SK-MEL-5 (cell line): Measurements from ENCODE around the gene PTX4. TPM values are rescaled to one million over a fixed set of nuclear protein-coding genes. Genes with fewer than 3 reads are reported as not detected.
A peak's percentile ranks its signal among the peaks of the same experiment; 100 is the strongest.
"Not testable (repeated sequence)": the region's sequence is repeated elsewhere in the genome, so short reads cannot be mapped to it uniquely, and the experiment has no call there.

Experiments
- DNase-seq: peaks from one replicate; pipeline ENCODE4 v3.0.0-alpha.2; 2016; ENCODE audit warnings: low read depth, low spot score
- in situ Hi-C: cut with HindIII; loops from 2 replicates; pipeline ENCODE4 v1.10.0; 2016; ENCODE audit warnings: low sequenced_read_pairs, high pct_unique_total_duplicates, low pct_unique_long_range_greater_than_20kb
- total RNA-seq: library from RNA; depleted of rRNA; stranded (reverse); fragments of >200 nt; shearing (Covaris generic); gene quantifications from 2 replicates; pipeline ENCODE4 v1.2.3, GENCODE V29; 2014

Gene PTX4
- total RNA-seq, 1 experiment from 2014 or later: not detected

DNA sequence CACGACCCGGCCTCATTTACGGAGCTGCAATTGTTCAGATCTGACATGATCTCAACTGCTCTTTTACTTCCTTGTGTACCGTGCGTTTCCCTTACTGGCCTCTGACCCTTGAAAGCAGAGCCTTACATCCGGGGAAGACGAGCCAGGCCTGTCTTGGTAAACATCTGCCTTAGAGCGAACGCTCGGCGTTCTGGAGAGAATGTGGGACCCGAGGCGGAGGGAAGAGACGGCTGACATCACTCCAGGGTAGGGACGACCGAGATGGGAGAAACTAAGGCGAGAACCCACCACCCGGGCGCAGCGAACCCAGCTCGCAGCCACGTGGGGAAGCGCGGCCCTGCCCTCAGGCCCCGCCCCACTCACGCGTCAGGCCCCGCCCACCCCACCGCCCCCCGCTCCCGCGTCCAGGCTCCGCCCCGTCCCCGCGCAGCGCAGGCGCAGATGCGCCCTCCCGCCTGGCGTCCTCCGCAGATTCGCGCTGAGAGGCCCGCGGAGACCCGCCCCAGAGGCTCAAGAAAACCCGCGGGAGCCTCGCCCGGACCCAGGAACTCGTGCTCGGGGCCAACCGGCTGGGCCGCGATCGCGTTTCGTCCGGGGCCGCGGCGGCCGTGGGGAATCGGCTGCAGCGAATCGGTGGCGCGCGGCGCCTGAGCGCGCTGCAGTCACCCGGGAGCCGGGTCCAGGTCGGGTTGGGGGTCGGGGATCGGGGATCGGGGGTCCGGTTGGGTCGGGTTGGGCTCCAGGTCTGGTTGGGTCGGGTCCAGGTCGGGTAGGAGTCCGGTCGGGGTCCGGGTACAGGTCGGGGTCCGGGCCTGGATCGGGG is 4.4 kb upstream of the PTX4 start, which contains the start of gene TELO2:
TSS of gene TELO2 (plus strand) at position 438 of the 823 bp plus-strand sequence. CDS start 922 bp downstream, outside the sequence.
- in situ Hi-C loops: no loop called here
- peak; percentile 65 for DNase-seq

DNA sequence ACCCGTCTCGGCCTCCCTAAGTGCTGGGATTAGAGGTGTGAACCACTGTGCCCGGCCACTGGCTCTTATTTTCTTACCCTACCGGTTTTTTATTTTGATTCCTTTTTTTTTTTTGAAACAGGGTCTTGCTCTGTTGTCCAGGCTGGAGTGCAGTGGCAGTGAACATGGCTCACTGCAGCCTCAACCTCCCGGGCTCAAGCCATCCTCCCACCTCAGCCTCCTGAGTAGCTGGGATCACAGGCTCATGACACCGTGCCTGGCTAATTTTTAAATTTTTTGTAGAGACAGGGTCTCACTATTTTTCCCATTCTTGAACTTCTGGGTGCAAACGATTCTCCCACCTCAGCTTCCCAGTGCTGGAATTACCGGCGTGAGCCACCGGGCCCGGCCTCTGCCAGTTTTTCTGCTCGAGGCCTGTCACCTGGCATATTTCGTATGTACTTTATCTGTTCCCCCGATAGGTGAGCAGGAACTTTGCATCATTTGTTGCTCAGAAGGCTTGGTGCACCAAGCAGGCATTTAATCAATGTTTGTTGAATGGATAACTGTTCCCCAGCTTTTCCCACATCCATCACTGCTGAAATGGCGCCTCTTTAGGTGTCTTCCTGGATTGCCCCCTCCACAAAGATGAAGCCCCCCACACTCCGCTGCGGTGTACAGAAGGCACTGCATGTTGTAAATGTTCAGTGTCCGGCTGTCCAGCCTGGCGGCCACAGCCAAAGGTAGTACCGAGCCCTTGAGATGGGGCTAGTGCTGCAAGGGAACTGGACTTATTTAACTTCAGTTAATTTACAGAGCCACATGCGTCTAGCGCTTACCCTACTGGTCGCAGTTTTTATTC is 3.6 kb upstream of the PTX4 start:
- no peak for DNase-seq
- in situ Hi-C loops: no loop called here

DNA sequence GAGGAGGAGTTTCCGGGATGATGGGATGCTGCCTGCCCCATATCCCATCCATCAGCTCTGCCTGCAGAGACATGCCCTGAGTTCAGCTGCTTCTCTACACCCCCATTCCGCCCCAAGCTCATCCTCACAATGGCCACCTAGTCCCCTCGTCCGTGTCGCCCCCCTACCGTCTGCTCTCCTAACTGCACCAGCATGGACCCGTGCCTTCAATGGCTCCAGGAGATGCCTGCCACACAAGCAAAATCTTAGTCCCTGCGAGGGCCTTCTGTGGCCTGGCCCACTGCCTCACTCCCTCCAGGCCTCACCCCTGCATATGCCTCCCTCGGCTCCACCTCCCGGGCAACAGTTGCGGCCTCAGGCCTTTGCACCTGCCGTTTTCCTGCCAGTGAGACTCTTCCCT is 2.6 kb upstream of the PTX4 start:
- in situ Hi-C loops: no loop called here
- DNase-seq: no peak

DNA sequence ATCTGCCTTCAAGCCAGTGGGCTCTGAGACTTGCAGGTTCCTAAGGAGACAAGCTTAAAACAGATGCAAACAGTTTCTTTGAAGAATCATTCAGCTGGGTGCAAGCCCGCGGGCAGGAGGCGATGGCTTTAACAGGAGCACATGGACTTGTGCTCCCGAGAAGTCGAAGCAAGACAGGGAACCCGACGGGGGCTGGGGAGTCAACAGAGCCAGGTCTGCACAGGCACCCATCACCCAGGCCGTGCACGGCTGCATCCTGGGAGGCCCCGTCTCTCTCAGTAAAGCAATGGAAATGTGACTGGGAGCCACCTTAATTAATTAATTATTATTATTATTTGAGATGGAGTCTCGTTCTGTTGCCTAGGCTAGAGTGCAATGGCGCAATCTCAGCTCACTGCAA is 333 bp upstream of the PTX4 start:
- DNase-seq: no peak
- in situ Hi-C loops: no loop called here

DNA sequence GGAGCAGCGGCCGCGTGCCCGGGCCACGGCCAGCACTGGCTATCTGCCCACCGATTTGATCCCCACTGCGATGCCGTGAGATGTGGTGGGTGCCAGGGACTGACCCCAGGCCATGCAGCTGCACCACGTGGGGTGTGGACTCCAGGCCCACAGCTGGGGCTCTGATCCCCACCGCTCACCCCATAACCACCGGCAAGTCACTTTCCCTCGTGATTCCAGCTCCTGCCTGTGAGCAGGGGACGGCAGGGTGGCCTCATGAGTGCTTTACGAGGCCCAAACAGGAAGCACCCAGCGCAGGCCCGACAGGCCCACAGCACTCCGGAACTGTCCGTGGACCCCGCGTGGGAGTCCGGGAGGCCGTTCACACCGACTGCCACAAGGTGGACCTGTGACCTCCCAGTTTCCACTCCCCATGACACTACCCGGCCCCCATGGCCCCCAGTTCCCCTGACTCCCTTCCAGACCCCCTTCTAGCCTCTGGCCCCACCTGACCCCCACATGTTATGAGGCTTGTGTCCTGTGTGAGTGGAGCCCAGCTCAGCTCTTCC is 616 bp downstream of the PTX4 start:
- no peak for DNase-seq
- in situ Hi-C loops: no loop called here

DNA sequence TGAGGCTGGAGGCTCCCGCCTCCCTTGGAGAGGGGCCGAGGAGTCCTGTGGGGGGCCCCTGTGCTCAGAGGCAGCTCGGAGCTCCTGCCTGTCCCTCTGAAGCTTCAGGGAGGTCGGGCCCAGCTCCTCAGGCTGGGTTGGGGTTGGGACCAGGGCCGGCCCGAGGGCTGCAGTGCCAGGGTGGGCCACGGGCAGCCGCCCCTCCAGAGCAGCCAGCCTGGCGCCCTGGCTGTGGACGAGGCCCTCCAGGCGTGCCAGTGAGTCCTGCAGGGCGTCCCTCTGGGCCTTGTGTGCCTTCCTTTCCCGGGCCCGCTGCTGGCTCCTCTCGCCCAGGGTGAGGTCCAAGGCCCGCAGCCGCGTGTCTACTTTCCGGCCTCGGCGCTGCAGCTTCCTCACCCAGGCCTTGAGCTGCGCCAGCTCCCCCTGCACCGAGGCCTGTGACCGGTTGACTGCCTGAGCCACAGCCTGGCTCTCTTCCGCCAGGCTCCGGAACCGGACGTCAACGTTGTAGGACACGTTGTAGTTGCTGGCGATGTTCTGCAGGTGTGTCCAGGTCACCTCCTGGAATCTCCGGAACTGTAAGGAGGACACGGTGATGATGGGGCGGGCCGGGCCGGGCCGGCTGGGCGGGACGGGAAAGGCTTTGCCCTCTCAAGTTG is 1.2 kb downstream of the PTX4 start:
- no peak for DNase-seq
- in situ Hi-C loops: no loop called here

DNA sequence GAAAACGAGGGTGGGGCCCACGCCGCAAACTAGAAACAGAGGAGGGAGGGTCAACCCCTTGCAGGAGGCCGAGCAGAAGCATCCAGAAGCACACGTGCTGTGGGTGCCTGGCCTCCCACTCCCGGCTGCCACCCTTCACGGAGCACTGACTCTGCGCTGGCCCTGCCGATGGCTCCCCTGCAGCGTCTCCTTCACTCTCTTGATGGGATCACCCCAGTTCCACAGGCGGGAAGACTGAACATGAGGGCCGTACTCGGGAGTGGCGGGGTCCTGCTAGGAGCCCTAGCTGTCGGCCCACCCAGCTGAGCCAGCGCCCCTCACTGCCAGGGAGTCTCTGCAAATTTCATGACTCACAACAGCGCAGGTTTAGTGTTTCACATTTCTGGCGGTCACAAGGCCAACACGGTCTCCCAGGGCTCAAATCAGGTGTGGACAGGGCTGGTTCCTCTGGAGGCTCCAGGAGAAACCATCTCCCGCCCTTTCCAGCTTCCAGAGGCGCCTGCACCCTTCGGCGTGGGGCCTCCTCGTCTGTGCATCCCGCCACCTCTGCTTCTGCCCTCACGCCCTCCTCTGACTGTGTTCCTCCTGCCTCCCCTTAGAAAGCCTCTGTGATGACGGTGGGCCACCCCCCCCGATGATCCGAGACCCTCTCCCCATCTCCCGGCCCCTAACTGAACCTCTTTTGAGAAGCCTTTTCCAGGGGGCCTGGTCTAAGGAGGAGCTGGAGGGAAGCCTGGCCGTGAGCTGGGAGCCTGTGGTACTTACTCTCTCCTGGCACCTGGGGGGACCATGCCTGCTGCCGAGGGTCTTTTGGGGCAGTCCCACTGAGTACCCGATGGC is 2.0 kb downstream of the PTX4 start:
- no peak for DNase-seq
- in situ Hi-C loops: no loop called here

DNA sequence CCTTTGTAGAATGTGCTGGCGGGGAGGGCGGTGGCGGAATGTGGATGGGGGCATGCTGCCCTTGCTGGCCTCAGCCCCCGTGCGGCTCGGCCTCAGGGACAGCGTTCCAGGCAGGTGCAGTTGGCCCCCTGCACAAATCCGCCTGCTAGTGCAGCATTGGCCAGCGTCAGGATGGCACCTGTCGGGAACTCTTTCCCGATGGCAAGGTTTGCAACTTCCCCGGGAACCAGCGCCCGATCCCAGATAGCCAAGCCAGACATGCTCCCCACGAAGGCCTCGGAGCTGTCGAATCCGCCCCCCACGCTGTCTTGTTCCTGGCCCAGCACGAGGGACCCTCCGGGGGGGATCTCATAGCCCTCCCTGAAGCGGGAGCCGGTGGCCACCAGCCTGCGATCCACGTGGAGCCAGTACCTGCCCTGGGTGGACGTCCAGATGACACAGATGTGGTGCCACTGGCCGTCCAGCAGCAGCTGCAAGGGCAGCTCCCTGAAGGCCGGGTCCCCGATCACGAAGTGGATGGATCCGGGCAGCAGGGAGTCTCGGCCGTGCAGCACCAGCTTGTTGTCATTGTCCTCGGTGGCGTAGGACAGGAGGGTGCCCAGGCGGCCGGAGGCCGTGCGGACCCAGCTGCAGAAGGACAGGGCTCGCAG is 2.8 kb downstream of the PTX4 start:
- in situ Hi-C loops: no loop called here
- no peak for DNase-seq

DNA sequence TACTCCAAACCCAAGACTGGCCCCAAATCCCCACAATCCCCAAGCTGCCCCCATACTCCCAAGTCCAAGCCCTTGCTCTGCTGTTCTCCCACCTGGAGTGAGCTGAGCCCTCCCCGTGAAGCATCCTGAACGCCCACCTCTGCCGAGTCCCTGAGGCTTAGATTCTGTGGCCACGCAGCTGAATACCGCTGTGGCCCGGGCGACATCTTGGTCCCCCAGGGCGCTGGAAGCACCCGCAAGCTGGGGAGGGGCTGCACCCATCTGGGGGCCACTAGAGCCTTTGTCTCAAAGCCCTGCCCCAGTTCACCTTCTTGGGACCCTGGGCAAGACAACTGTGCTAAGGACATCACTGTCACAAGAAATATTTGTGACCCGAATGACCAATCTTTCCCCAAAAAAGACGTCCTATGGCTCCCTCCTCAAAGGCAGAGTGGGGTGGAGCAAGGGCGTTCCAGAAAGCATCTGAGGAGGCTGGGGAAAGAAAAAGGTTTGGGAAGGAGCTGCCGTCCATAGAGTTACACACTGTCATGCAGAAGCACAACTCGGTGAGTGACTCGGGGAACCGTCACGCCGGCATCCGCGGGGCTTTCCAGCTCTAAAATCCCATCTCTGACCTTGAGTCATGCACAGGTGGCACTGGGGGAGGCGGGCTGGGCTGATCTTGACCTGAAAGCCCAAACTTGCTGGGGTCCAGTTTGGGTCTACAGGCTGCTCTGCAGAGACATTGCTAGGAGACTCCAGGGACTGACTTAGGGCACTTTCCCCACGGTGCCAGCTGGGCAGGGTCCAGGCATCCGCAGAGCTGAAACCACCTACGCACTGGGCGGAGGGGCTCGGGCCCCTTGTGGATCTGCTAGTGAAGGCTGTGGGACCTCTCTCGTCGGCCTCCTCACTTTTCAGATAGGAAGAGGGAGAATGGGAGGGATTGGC is 6.6 kb downstream of the PTX4 start:
- no peak for DNase-seq
- in situ Hi-C loops: no loop called here

DNA sequence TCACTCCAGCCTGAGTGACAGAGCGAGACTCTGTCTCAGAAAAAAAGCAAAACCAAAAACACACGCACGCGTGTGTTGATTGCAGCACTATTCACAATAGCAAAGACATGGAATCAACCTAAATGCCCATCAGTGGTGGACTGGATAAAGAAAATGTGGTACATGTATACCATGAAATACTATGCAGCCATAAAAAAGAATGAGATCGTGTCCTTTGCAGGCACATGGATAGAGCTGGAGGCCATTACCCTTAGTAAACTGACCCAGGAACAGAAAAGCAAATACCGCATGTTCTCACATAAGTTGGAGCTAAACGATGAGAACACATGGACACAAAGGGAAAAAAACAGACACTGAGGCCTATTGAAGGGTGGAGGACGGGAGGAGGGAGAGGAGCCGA is 9.8 kb downstream of the PTX4 start:
- in situ Hi-C loops: not testable (repeated sequence)

DNA sequence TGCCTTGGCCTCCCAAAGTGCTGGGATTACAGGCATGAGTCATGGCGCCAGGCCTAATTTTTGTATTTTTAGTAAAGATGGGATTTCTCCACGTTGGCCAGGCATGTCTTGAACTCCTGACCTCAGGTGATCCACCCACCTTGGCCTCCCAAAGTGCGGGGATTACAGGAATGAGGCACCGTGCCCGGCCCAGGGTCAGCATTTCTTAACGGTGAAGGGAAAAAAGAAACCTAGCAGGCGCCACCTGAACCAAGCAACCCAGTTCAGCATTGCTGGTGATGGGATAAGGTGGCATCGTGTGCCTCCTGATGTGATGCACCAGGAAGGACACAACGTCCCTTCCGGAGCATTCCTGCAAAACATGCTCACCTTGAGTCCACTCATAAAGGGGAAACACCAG is 11.7 kb downstream of the PTX4 start:
- in situ Hi-C loops: no loop called here
- no peak for DNase-seq

More for the DNA sequence above, 9.8 kb downstream of the PTX4 start:
- DNase-seq: not testable (repeated sequence)

DNA sequence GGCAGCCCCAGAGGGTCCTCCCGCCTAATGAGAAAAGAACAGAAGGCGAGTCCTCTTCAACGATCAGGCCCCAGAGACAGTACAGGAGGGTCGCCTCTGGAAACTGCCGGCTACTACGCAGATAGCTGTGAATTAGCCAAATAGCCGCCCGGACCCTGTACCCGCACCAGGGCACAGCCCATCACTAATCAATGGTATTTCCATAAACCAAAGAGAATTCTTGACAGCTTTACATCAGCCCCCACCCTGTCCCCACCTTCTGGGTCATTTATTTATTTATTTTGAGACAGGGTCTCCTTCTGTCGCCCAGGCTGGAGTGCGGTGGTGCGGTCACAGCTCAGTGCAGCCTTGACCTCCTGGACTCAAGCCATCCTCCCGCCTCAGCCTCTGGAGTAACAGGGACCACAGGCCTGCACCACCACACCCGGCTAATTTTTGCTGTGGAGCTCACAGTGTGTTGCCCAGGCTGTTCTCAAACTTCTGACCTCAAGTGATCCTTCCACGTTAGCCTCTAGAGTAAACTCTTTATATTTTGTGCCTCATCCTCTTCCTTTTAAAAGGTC is 13.1 kb downstream of the PTX4 start:
- in situ Hi-C loops: no loop called here

DNA sequence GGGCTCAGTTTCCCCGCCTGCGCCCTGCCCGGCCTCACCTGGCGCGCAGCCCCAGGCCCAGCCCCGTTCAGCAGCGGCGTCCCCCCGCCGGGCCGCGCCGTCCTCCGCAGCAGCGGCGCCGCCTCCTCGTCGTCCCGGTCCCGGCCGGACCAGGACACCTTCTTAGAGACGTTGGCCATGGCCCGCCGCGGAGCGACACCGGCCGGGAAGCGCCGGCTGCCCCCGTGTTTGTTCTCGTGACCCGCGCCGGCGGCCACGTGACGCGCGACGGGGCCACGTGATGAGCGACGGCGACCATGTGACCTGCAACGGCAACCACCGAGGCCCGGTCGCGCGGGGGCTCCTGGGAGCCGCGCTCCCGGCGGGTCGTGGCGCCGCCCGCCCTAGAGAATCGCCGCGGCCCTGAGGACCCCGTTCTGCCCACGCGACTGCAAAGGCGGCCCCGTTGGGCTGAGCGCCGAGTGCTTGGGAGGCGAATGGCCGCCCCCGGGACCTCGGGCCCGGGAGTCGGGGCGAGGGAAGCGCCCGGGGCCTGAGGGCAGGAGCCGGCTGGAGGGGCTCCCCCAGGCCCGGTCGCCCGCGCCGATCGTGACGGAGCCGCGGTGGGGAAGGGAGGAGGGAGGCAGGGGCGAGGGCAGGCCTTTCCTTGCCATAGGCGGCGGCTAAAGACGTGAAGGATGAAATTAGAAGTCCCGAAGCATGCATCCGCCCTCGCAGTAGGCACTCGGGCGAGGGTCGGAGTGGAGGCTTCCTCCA is 13.8 kb downstream of the PTX4 start, which contains the start of gene CLCN7:
TSS of gene CLCN7 (minus strand) at position 233 of the 756 bp plus-strand sequence. CDS start at position 179, 54 bp downstream.
- in situ Hi-C loops: no loop called here
- DNase-seq: peak; percentile 68

More for the DNA sequence above, 13.1 kb downstream of the PTX4 start:
- no peak for DNase-seq

DNA sequence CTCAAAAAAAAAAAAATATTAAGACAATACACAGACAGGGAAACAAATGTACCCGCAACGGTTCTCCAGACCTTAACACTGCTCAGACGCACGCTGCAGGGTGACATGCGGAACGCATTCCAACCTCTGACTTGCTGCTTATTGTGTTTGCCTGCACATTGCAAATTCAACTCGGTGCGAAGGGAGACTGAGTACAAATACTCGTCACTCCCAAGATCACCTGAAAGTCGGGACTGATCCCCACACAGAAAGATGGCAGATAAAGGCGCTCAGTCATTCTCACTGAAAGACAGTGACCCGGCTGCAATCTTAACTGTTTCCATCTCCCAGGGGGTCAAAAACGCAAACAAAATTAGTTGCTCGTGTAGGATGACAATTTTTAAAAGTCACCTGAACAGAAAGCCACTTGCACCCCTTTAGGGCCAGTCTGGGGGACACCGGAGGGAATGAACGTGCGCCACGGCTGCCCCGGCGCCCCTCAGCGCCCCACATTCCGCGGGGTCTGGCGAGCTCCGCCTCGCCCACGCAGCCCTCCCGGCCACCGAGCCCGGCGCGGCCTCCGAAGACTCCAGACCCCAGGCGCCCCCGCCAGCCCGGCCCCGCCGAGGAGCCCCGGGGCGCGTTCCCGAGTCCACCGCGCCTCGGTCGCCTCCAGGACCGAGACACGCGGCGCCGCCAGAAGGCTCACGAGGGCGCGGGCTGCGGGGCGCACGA is 14.5 kb downstream of the PTX4 start:
- no peak for DNase-seq
- in situ Hi-C loops: no loop called here
